PC-3 (cell line): ENCODE measurements around the gene B3GAT1. TPM values are rescaled to one million over a fixed set of nuclear protein-coding genes. Genes with fewer than 3 reads are reported as not detected.

Experiments
- ATAC-seq: fragments of 200-7000 bp; cut with Tn5 transposase; 2 replicates; pipeline ENCODE4 v1.9.1; 2020; ENCODE audit warnings: mild to moderate bottlenecking, moderate library complexity
- BruUV-seq: library from RNA; stranded (reverse); fragments of 400-500 nt; replicated peaks from 2 replicates; lab custom pipeline; 2021; lab: Mats Ljungman, UMichigan
- CTCF ChIA-PET: fragments of 300-600 bp; sonication (Branson Sonifier 250); formaldehyde crosslinking; loops from one replicate; lab custom pipeline; 2022; ENCODE audit warnings: antibody characterized with exemption; lab: Charles Lee
- POLR2A ChIA-PET: fragments of 300-600 bp; sonication (Branson Sonifier 250); formaldehyde crosslinking; loops from one replicate; lab custom pipeline; 2022; ENCODE audit warnings: antibody characterized with exemption; ENCODE audit not compliant: unreplicated experiment; lab: Charles Lee
- DNase-seq: peaks from one replicate; pipeline ENCODE4 v3.0.0-alpha.2; 2015
- H2AFZ ChIP-seq: fragments of 300-600 bp; sonication (generic); 2 replicates; pipeline ENCODE4 v1.6.0; 2016; ENCODE audit warnings: antibody characterized with exemption, low read length
- H3F3A ChIP-seq: fragments of 300-600 bp; sonication (generic); one replicate; pipeline ENCODE4 v1.6.0; 2017; ENCODE audit warnings: antibody characterized with exemption, low read length, control low read depth, mild to moderate bottlenecking; ENCODE audit not compliant: unreplicated experiment
- H3K27ac ChIP-seq: fragments of 300-600 bp; sonication (generic); 2 replicates; pipeline ENCODE4 v1.5.1; 2016; ENCODE audit warnings: mild to moderate bottlenecking, low read length
- H3K27me3 ChIP-seq: fragments of 300-600 bp; sonication (generic); 2 replicates; pipeline ENCODE4 v1.6.1; 2016; ENCODE audit warnings: low read length, mixed read lengths
- H3K36me3 ChIP-seq: fragments of 300-600 bp; sonication (generic); 2 replicates; pipeline ENCODE4 v1.6.1; 2016; ENCODE audit warnings: low read depth, mixed run types, low read length, mixed read lengths
- H3K4me1 ChIP-seq: fragments of 300-600 bp; sonication (generic); 2 replicates; pipeline ENCODE4 v1.5.1; 2016; ENCODE audit warnings: low read length; ENCODE audit not compliant: insufficient read depth
- H3K4me2 ChIP-seq: fragments of 300-600 bp; sonication (generic); 2 replicates; pipeline ENCODE4 v1.6.0; 2016; ENCODE audit warnings: low read length
- H3K4me3 ChIP-seq: fragments of 300-600 bp; sonication (generic); 2 replicates; pipeline ENCODE4 v1.5.1; 2016; ENCODE audit warnings: mild to moderate bottlenecking, low read length, mixed read lengths
- H3K79me2 ChIP-seq: fragments of 300-600 bp; sonication (generic); 2 replicates; pipeline ENCODE4 v1.6.1; 2017; ENCODE audit warnings: low read length, mixed read lengths
- H3K9ac ChIP-seq: fragments of 300-600 bp; sonication (generic); 2 replicates; pipeline ENCODE4 v1.6.0; 2016; ENCODE audit warnings: mild to moderate bottlenecking, low read length
- H3K9me2 ChIP-seq: fragments of 300-600 bp; sonication (generic); replicated peaks from 2 replicates; pipeline ENCODE4 v1.6.1; 2016; ENCODE audit warnings: mixed run types, low read length, mixed read lengths
- H3K9me3 ChIP-seq: fragments of 300-600 bp; sonication (generic); 2 replicates; pipeline ENCODE4 v1.6.1; 2016; ENCODE audit warnings: low read length, mixed read lengths
- H4K20me1 ChIP-seq: fragments of 300-600 bp; sonication (generic); 2 replicates; pipeline ENCODE4 v1.6.1; 2016; ENCODE audit warnings: low read length, mixed read lengths
- CTCF ChIP-seq: fragments of 300-600 bp; sonication (generic); conservative IDR thresholded peaks from 2 replicates; pipeline ENCODE4 v1.5.1; 2017; ENCODE audit warnings: antibody characterized with exemption, low read depth, mild to moderate bottlenecking, low read length
- EZH2 ChIP-seq: fragments of 300-600 bp; sonication (generic); IDR thresholded peaks from one replicate; pipeline ENCODE4 v1.6.1; 2017; ENCODE audit warnings: antibody characterized with exemption, mild to moderate bottlenecking, low read length; ENCODE audit not compliant: unreplicated experiment
- EZH2phosphoT487 ChIP-seq: fragments of 300-600 bp; sonication (generic); IDR thresholded peaks from 2 replicates; pipeline ENCODE4 v1.6.1; 2018; ENCODE audit warnings: mild to moderate bottlenecking, antibody characterized with exemption, low read length, borderline replicate concordance
- intact Hi-C: fragments of 100-400 bp; cut with micrococcal nuclease; formaldehyde crosslinking; loops from 2 replicates; pipeline ENCODE4 v1.9.0; 2023
- total RNA-seq: library from RNA; depleted of rRNA; stranded (reverse); fragments of >200 nt; gene quantifications from 2 replicates; pipeline ENCODE4 v1.2.3, GENCODE V29; 2014

The B3GAT1 gene
- total RNA-seq, 1 experiment from 2014 or later, result not detected

- CTCF ChIA-PET, result no interaction called here
- Histone ChIP-seq H3F3A (no peaks in the 10 kb centered on the region), H4K20me1 (no peaks in the 10 kb centered on the region), H2AFZ (no peak overlapping the region), H3K9me2 (no peaks in the 10 kb centered on the region), H3K9ac (no peak overlapping the region), H3K4me1 (no peaks in the 10 kb centered on the region), H3K36me3 (no peaks in the 10 kb centered on the region), H3K27me3 (peaks cover 51% of the 10 kb centered on the region), H3K4me3 (no peak overlapping the region), H3K79me2 (no peaks in the 10 kb centered on the region), H3K4me2 (no peak overlapping the region), H3K9me3 (no peaks in the 10 kb centered on the region), H3K27ac (no peak overlapping the region)
- no TSS peak for BruUV-seq
- TF ChIP-seq EZH2 (no peak), CTCF (no peak), EZH2phosphoT487 (no peak)
- no peak for ATAC-seq
- intact Hi-C loops, result no loop called here
- DNase-seq, result no peak
- POLR2A ChIA-PET, result no interaction called here
Observed at GRCh38 chr11:134379241-134379640, 32.8 kb downstream of the B3GAT1 start.

GRCh38 chr11:134377876-134378275 is 34.2 kb downstream of the B3GAT1 start:
- BruUV-seq, result no TSS peak
- Histone ChIP-seq H3K36me3 (no peaks in the 10 kb centered on the region), H4K20me1 (no peaks in the 10 kb centered on the region), H3K9ac (no peak overlapping the region), H3K27me3 (peaks cover 52% of the 10 kb centered on the region), H2AFZ (no peak overlapping the region), H3K9me2 (no peaks in the 10 kb centered on the region), H3K4me3 (no peak overlapping the region), H3K9me3 (no peaks in the 10 kb centered on the region), H3K4me2 (no peak overlapping the region), H3K27ac (no peak overlapping the region), H3K4me1 (no peaks in the 10 kb centered on the region), H3K79me2 (no peaks in the 10 kb centered on the region), H3F3A (no peaks in the 10 kb centered on the region)
- intact Hi-C loops, result no loop called here
- DNase-seq, result no peak
- ATAC-seq, result no peak
- no peak for TF ChIP-seq EZH2phosphoT487
- TF ChIP-seq CTCF, result no peak
- TF ChIP-seq EZH2, result no peak
- ChIA-PET POLR2A (no interaction called here), CTCF (no interaction called here)

GRCh38 chr11:134376150-134376921 is 35.7 kb downstream of the B3GAT1 start:
- no peaks in the 10 kb centered on the region for H3K36me3 ChIP-seq
- DNase-seq (no peak), ATAC-seq (no peak)
- H3F3A ChIP-seq, result no peaks in the 10 kb centered on the region
- H3K4me1 ChIP-seq, result no peaks in the 10 kb centered on the region
- no peaks in the 10 kb centered on the region for H3K79me2 ChIP-seq
- intact Hi-C loops, result no loop called here
- no peak overlapping the region for H3K4me2 ChIP-seq
- H3K4me3 ChIP-seq, result no peak overlapping the region
- POLR2A ChIA-PET, result no interaction called here
- H3K9ac ChIP-seq, result no peak overlapping the region
- peaks cover 59% of the 10 kb centered on the region for H3K27me3 ChIP-seq
- no peak overlapping the region for H3K27ac ChIP-seq
- no peaks in the 10 kb centered on the region for H4K20me1 ChIP-seq
- CTCF ChIA-PET, result no interaction called here
- no peak for TF ChIP-seq CTCF
- no peak for TF ChIP-seq EZH2phosphoT487
- TF ChIP-seq EZH2, result no peak
- H3K9me3 ChIP-seq, result no peaks in the 10 kb centered on the region
- no peaks in the 10 kb centered on the region for H3K9me2 ChIP-seq
- no TSS peak for BruUV-seq
- no peak overlapping the region for H2AFZ ChIP-seq
